ENCODE data around the gene AFMID.

- TF ChIP-seq REST (IDR thresholded peaks at IDR 0.05; ENCODE audit: insufficient read depth in 1 of 2, low read depth in 2 of 2, low read length in 2 of 2) (no peak), SIN3A (IDR thresholded peaks at IDR 0.05; ENCODE audit: borderline replicate concordance, insufficient read depth, low read length) (no peak)
Measured at GRCh38 chr17:78252701-78253635, 65.8 kb downstream of the AFMID start.
